ENCODE results near the gene SPDYE2B.
"Not testable (repeated sequence)": the region's sequence is repeated elsewhere in the genome, so short reads cannot be mapped to it uniquely, and the experiment has no call there.

The SPDYE2B gene

GRCh38 chr7:102649924-102650323 is at the start of gene SPDYE2B:
TSS of gene SPDYE2B (plus strand) at chr7:102650319. CDS start at chr7:102652349, 2,030 bp downstream.
- not testable (repeated sequence) for DNase-seq (ENCODE audit: low spot score)

- DNase-seq (ENCODE audit: low spot score), result not testable (repeated sequence)
Measured at GRCh38 chr7:102602317-102602716, 47.8 kb upstream of the SPDYE2B start.

- not testable (repeated sequence) for DNase-seq (ENCODE audit: low spot score)
Measured at GRCh38 chr7:102604431-102605145, 45.5 kb upstream of the SPDYE2B start.

- not testable (repeated sequence) for DNase-seq (ENCODE audit: low spot score)
Measured at GRCh38 chr7:102606848-102607247, 43.3 kb upstream of the SPDYE2B start.

- not testable (repeated sequence) for DNase-seq (ENCODE audit: low spot score)
Measured at GRCh38 chr7:102609734-102610133, 40.4 kb upstream of the SPDYE2B start.

GRCh38 chr7:102610441-102610840 is 39.7 kb upstream of the SPDYE2B start:
- not testable (repeated sequence) for DNase-seq (ENCODE audit: low spot score)

GRCh38 chr7:102611013-102611674 is 39.0 kb upstream of the SPDYE2B start:
- DNase-seq (ENCODE audit: low spot score), result not testable (repeated sequence)

- not testable (repeated sequence) for DNase-seq (ENCODE audit: low spot score)
Measured at GRCh38 chr7:102611675-102612325, 38.3 kb upstream of the SPDYE2B start.

GRCh38 chr7:102613575-102614345 is 36.4 kb upstream of the SPDYE2B start:
- DNase-seq (ENCODE audit: low spot score), result not testable (repeated sequence)

GRCh38 chr7:102614346-102614697 is 35.8 kb upstream of the SPDYE2B start:
- DNase-seq (ENCODE audit: low spot score), result not testable (repeated sequence)

- DNase-seq (ENCODE audit: low spot score), result not testable (repeated sequence)
Measured at GRCh38 chr7:102614873-102615272, 35.2 kb upstream of the SPDYE2B start.

GRCh38 chr7:102615930-102616329 is 34.2 kb upstream of the SPDYE2B start:
- not testable (repeated sequence) for DNase-seq (ENCODE audit: low spot score)

- not testable (repeated sequence) for DNase-seq (ENCODE audit: low spot score)
Measured at GRCh38 chr7:102616507-102617125, 33.5 kb upstream of the SPDYE2B start, which contains the start of gene RASA4. TSS of gene RASA4 (minus strand) at chr7:102616756. CDS start at chr7:102616689, 67 bp downstream.

- not testable (repeated sequence) for DNase-seq (ENCODE audit: low spot score)
Measured at GRCh38 chr7:102618122-102618521, 32.0 kb upstream of the SPDYE2B start.

GRCh38 chr7:102627271-102627904 is 22.7 kb upstream of the SPDYE2B start:
- not testable (repeated sequence) for DNase-seq (ENCODE audit: low spot score)

- not testable (repeated sequence) for DNase-seq (ENCODE audit: low spot score)
Measured at GRCh38 chr7:102630622-102631021, 19.5 kb upstream of the SPDYE2B start.

- not testable (repeated sequence) for DNase-seq (ENCODE audit: low spot score)
Measured at GRCh38 chr7:102634299-102634698, 15.8 kb upstream of the SPDYE2B start.

- not testable (repeated sequence) for DNase-seq (ENCODE audit: low spot score)
Measured at GRCh38 chr7:102635354-102635753, 14.8 kb upstream of the SPDYE2B start.

GRCh38 chr7:102636956-102637355 is 13.2 kb upstream of the SPDYE2B start:
- not testable (repeated sequence) for DNase-seq (ENCODE audit: low spot score)

GRCh38 chr7:102638848-102639247 is 11.3 kb upstream of the SPDYE2B start:
- not testable (repeated sequence) for DNase-seq (ENCODE audit: low spot score)

- DNase-seq (ENCODE audit: low spot score), result not testable (repeated sequence)
Measured at GRCh38 chr7:102642691-102643090, 7.4 kb upstream of the SPDYE2B start, which contains the start of gene UPK3BL1. TSS of gene UPK3BL1 (minus strand) at chr7:102642791. CDS start at chr7:102642741, 50 bp downstream.

Data from SW480 (cell line).